GM18520 (cell line): ENCODE data around the gene URGCP.
"Not testable (repeated sequence)": the region's sequence is repeated elsewhere in the genome, so short reads cannot be mapped to it uniquely, and the experiment has no call there.

Experiments
- ATAC-seq: cut with Tn5 transposase; IDR thresholded peaks from one replicate; pipeline ENCODE4 v1.9.1; 2021; ENCODE audit not compliant: unreplicated experiment

Gene URGCP

DNA sequence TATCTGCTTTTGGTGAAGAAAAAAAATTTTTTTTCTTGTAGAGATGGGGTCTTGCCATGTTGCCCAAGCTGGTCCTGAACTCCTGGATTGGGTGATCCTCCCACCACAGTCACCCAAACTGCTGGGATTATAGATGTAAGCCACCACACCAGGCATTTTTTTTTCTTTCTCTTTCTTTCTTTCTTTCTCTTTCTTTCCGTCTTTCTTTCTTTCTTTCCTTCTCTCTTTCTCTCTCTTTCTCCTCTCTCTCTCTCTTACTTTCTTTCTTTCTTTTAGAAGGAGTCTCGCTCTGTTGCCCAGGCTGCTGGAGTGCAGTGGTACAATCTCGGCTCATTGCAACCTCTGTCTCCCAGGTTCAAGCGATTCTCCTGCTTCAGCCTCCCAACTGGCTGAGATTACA lies 16.3 kb upstream of the URGCP start:
- ATAC-seq: no peak

DNA sequence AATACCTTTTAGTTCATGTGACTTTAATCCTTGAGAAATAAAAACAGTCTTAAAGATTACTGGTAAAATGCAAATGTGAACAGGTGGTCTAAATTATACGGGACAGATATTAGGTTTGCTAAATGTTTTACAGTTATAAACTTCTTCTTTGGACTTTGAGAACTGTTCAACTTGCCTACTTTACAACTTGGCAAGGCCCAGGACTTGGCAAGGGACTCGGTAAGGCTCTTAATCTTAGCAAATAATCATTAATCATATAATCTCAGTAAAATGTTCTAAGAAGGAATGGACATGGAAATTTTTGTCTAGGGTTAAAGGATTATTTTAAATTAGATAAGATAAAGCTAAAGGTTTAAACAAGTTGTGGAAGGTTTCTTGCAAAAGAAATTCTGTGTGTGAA lies 15.0 kb upstream of the URGCP start:
- ATAC-seq: no peak

DNA sequence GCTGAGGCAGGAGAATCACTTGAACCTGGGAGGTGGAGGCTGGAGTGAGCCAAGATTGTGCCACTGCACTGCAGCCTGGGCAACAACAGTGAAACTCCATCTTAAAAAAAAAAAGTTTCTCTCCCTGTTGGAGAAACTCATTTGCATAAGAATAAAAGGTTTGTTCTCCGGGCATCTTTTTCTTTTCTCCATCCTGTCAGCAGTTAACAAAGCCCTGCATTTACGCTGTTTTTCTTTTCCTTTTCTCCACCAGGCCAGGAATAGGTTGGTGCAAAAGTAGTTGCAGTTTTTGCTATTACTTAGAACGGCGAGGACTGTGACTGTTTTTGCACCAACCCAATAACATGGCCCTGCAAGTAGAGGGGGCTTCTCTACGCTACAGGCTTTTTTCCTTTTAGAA lies 9.5 kb upstream of the URGCP start:
- ATAC-seq: no peak

DNA sequence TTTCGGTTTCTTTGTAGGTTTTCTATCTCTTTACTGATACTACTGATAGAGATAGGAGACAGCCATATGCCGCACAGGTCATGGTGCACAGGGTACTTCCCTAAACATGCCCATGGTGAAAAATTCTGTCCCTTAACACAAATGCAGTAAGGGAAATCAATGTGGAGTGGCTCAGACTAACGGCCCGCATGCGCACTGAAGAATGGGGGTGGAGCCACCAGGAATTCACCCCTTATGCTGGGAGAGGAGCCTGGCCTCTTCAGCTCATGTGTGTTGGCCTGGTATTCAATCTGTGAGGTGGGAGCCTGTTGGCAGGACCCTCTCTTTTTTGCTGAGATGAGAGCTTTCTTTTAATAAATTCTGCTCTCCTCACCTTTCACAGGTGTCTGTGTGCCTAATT lies 8.4 kb upstream of the URGCP start:
- ATAC-seq: no peak

DNA sequence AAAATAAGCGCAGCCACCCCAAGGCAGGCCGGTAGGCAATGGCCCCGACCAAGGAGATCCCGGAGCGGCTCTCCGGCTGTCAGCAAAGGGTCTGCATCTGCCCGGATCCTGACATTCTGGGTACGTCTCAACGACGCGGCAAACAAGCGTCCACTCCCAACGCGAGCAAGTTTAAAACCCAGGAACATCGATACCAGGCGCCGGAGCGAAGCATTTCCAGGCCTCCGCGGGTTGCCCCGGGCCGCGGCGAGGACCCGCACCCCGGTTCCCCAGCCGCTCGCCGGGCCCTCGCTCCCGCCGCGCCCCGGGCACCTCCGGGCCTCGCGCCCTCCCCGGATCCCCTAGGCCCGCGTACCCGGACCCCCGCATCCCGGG lies 453 bp downstream of the URGCP start:
- peak; percentile 21 for ATAC-seq

DNA sequence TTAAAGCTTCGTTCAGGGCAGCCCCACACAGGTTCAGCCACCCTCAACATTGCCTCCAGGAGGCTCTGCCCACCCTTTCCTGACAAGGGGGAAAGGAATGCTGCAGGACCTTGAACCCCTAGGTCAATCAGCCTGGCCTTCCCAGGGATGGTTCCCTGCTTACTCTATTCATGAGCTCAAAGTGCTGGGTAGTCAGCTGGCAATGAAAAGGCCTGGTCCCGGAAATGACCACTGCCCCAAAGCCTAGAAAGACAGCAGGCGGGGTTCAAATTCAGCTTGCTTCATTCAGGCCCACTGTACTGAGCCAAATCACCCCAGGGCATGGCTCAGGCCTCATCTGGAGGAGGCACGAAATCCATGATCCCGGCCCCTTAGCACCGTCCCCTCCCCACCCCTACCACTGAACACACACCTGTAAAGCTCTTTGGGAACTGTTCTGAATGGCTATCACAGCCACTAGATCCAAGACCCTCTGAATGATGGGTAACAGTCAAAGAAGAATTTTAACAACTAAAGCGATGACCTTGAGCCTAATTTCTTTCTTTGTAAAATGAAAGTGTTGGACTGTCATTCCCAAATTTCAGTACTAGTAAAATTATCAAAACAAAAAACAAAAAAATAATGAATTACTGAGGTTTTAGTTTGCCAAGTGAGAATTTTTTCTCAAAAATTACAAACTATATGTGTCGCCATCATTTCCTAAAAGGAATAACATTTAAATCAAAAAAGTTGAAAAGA lies 1.0 kb downstream of the URGCP start:
- ATAC-seq: no peak

DNA sequence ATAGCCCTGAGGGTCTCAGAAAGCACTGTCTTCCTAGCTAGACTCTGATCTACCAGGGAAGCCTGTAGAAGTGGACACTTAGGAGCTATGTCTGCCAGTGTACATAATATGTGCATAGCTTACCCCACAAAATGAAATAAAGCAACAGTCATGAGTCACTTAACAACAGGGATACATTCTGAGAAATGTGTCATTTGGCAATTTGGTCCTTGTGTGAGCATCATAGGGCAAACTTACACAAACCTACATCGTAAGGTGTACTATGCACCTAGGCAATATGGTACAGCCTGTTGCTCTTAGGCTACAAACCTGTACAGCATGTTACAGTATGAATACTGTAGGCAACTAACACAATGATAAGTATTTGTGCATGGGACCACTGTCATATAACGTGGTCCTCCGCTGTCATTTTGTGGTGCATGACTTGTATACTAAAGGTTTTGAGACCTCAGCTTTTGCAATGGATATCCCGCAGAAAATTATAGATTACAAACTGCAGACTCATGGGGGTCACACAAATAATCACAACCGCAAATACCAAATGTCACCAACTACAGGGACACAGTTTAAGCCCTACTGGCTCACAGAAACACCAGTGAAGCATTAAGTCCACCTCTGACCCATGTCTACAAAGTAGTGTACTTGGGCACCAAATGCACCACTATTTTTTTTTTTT lies 1.7 kb downstream of the URGCP start:
- ATAC-seq: no peak

DNA sequence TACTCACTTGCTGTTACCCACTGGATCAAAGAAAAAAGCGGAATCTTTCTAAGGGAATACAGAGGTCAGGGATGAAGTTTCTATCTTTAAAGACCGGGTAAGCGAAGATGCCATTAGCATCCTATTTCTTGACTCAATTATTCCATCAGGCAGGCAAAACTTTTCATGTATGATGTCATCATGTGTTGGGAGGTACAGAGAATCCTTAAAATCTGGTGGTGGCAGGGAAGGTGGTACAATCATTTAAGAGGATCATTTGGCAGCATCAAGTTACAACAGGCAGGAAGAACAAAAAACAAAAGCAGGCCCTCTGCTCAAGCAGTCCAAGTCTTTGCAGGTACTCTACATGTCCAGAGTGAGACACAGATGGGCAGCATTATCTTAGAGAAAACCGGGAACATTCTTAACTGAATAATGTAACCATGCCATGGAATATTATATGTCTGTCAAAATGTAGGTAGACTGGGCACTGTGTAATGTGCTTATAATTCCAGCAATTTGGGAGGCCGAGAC lies 3.8 kb downstream of the URGCP start:
- ATAC-seq: no peak

DNA sequence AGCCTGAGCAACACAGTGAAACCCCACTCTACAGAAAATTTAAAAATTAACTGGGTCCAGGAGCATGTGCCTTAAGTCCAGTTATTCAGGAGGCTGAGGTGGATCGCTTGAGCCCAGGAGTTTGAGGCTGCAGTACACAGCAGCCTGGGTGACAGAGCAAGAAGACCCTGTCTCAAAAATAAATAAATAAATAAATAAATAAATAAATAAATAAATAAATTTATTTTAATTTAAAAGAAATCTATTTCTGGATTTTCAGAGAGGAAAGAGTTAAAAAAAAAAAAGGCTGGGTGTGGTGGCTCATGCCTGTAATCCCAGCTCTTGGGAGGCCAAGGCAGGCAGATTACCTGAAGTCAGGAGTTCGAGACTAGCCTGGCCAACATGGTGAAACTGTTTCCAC lies 7.8 kb downstream of the URGCP start:
- not testable (repeated sequence) for ATAC-seq

DNA sequence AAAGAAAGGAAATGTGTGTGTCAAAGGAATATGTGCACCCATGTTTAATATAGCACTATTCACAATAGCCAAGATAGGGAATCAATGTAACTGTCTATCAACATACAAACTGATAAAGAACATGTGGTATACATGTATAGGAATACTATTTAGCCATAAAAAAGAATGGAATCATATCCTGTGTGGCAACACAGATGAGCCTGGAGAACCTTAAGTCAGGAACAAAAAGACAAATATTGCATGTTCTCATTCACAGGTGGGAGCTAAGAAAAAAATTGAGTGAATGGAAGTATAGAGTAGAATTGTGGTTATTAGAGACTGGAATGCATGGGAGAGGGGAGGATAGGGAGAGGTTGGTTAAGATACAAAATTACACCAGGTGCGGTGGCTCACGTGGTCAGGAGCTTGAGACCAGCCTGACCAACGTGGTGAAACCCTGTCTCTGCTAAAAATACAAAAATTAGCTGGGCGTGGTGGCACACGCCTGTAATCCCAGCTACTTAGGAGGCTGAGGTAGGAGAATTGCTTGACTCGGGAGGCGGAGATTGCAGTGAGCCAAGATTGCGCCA lies 10.5 kb downstream of the URGCP start:
- no peak for ATAC-seq

DNA sequence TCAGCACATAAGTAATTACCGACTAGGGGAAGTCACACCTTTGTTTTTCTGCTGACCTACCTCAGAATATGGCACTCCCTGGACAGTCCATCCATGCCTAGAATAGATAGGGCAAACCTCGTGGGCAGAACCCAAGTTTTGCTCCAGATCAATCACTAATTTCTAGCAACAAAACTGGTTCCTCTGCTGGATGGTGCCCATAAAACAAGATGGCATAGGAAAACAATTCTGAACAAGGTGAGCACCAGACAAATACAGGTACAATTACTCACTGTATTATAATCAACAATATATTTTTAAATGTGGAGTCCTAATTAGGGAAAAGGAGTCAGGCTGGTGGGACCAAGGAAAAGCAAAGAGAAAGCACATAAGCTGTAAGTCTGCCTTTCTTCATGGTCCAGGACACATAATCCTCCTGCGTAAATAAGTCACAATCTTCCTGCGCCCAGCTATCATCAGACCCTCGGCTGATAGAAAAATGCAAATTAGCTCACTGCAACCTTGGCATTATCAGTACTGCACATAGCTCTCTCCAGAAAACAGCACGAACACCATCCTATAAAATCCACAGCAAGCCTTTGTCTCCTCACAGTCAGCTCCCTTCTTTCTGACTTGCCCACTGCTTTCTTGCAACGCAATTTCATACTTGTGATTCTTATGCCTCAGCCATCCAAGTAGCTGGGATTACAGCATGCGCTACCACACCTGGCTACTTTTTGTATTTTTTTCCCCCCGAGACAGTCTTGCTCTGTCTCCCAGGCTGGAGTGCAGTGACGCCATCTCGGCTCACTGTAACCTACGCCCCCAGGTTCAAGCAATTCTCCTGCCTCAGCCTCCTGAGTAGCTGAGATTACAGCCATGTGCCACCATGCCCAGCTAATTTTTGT lies 15.1 kb downstream of the URGCP start:
- no peak for ATAC-seq

DNA sequence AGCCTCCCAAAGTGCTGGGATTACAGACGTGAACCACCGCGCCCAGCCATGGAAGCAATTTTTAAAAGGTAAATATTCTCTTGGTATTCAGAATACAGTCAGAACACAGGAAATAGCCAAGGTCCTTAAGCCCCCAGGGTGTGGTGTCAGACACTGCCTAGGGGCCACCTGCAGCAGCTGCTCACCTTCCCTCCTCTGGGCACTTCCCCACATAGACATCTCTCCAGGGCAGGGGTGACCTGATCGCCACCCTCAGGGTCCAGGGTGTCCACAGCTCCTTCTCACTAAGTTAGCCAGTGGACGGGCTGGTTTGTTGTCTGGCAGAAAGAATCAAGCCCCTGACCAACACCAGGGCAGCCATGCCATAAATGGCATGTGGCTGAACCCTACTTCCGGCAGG lies 15.9 kb downstream of the URGCP start:
- ATAC-seq: no peak

DNA sequence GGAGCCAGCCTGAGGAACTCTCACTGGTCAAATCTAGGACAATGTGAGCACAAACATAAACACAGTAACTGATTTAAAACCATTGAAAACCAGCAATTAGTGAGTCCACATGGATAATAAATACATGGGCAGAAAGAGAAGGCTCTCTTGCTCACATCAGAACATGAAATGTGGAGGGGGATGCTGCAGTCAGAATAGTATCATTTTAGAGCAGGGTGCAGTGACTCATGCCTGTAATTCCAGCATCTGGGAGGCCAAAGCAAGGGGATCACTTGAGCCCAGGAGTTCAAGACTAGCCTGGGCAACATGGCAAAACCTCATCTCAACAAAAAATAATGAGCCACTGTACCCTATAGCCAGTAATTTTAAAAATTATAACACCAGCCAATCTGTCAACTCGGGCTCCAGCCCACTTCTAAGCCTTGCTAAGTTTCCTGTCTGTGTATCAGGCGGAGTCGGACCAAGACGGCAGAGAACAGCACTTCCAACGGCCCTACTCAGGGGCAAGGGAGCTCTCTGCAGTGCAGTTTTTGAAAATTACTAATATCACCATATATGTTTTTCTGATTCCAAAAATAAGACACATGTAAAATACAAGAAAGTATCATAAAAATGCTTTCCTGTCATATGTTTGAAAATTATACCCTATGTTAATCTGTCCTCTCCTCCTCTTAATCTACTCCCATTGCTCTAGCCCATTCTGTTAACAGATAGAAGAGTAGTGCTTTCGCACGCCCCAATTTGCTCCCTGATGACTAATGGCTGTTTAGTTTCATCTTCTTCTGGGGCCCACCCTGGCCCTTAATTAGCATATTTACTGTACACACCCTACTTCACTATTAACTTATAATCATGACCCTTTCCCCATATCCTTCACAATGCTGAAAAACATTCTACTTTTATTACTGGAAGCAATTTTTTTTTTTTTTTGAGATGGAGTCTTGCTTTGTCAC lies 17.1 kb downstream of the URGCP start:
- ATAC-seq: no peak

DNA sequence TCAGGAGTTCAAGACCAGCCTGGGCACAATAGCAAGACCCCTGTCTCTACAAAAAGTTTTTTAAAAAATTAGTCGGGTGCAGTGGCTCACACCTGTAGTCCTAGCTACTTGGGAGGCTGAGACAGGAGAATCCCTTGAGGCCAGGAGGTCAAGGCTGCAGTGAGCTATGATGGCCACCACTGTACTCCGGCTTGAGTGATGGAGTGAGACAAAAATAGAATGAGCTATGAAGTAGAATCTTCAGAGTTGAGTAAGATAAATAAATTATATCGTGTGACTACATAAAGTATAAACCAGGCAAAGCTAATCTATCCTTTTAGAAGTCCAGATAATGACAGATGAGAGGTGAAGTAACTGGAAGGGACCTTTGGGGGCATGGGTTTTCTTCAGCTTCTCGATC lies 21.8 kb downstream of the URGCP start:
- no peak for ATAC-seq

DNA sequence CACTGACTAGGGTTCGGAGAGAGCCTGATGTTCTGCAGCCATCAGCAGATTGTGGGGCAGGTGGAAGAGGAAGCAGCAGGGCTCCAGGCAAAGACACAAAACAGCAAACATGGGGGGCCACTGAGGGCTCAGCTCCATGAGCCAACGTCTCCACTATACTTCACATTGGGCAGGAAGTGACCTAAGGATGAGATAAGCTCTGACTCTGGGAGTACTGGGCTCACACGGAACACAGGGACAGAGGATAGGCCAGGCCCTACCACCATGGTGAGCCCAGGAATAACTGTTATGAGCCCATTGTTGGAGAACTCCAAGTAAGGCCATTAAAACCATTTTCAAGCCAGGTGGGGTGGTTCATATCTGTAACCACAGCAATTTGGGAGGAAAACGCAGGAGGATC lies 22.2 kb downstream of the URGCP start:
- no peak for ATAC-seq

DNA sequence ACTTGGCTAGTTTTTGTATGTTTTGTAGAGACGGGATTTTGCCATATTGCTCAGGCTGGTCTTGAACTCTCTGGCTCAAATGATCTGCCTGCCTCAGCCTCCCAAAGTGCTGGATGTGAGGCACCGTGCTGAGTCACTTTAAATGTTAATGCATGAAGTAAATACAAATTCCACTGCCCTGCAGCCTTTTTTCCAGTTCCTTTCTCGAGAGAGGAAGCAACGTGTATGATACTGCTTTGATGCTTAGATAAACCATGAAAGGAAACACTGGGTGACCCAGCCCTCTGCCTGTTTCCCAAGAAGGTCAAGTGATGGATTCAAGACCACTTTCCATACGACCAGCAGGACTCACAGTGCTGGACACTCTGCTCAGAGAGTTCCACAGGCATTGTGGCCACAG lies 25.8 kb downstream of the URGCP start:
- ATAC-seq: no peak

DNA sequence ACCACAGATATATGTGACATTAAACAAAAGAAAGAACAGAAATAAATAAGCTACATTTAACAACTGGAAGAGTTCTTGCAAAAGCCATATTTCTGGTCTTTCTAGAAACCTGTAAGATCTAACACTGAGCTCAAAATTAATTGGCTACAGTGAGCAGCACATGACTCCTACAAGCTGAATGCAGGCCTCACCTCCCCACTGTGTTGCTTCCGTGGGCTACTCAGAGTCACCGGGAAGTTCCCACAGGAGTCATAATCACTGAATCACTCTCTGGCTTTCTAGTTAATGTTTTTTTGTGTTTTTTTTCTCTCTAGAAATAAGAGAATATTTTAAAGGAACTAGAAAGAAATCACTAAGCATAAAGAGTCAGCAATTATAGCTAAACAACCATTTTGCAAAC lies 26.9 kb downstream of the URGCP start:
- ATAC-seq: no peak

DNA sequence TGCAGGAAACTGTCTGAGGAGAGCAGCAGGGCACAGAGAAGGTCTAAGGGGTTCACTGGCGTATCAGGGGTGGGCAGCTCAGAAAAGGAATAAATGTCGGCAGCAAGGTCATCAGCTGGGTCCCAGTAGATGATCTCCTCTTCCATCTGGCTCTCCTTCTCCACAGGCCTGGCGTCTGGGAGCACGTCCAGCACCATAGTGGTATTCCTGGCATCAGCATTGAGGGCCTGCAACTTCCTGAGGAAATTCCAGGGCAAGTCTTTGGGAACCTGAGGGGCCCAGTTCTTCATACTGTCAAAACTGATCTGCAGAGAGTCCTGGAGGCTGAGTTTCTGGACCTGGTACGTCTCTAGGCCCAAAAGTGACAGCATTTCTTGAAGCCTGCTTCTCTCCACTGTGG lies 27.5 kb downstream of the URGCP start:
- ATAC-seq: no peak

DNA sequence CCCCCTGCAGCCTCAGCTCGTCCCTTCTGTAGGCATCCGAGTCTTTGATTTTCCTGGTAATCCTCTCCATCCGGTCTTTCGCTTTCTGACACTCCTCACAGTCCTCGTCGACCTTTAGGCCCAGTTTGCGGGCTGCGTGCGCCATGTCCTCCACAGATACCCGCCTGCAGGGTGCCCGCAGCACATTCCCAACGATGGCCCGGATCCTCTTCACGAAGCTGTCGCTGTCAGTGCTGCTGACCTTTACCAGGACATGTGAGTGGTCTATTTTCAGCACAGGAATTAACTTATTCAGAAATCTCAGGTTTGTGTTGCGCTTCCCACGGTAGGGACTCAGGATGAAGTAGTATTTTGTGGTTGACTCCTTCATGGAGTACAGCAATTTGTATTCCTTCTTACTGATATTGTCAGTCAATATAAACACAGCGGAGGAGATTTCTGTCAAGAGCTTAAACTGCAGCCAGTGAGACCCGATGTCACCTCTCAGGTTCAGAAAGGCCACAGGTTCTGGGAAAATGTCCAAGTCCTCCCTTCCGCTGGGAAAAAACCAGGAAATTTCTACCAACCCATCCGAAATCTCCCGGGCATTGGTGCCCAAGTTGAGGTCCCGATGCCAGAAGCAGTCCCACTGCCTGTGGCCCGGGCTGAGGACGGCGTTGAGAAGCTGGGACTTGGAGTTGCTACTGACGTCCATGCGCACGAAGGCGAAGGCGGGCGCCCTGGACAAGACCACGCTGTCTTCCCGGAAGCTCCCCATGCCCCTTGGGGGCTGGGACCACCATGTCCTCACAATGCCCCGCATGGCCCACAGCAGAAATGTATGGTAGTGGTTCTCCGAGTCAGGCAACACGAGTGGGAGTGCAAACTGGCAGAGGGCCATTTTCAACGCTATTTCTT lies 28.2 kb downstream of the URGCP start:
- ATAC-seq: no peak
